Fibroblast of lung (primary cell): ENCODE results near the gene PDE4B.

ENCODE experiments used
- CTCF ChIP-seq, 2 donors: IDR thresholded peaks in 1 of 2; conservative IDR thresholded peaks in 1 of 2; 1 replicate in 1 of 2; 2 replicates in 1 of 2; pipeline ENCODE4 v1.5.1; 2011 to 2012; ENCODE audit warnings: low read length in 2 of 2, control low read depth in 1 of 2, inconsistent platforms in 1 of 2, low read depth in 1 of 2, mild to moderate bottlenecking in 1 of 2
- EZH2 ChIP-seq: IDR thresholded peaks from 2 replicates; pipeline ENCODE4 v1.5.1; 2012; ENCODE audit warnings: low read length, control low read depth, mild to moderate bottlenecking; ENCODE audit errors: missing control alignments

GRCh38 chr1:66334318-66334717 is 541.6 kb downstream of the PDE4B start:
- no peak for TF ChIP-seq CTCF (conservative IDR thresholded peaks at IDR 0.05 in 1 of 2, IDR thresholded peaks at IDR 0.05 in 1 of 2; ENCODE audit: low read depth in 1 of 2, low read length in 2 of 2)
- TF ChIP-seq EZH2, result no peak
